HG02642 (cell line): ENCODE measurements around the gene GIGYF1.
"Not testable (repeated sequence)": the region's sequence is repeated elsewhere in the genome, so short reads cannot be mapped to it uniquely, and the experiment has no call there.

Source experiments
- ATAC-seq: cut with Tn5 transposase; IDR thresholded peaks from one replicate; pipeline ENCODE4 v1.9.1; 2021; ENCODE audit warnings: mild to moderate bottlenecking; ENCODE audit not compliant: unreplicated experiment, poor library complexity

Gene GIGYF1, protein sequence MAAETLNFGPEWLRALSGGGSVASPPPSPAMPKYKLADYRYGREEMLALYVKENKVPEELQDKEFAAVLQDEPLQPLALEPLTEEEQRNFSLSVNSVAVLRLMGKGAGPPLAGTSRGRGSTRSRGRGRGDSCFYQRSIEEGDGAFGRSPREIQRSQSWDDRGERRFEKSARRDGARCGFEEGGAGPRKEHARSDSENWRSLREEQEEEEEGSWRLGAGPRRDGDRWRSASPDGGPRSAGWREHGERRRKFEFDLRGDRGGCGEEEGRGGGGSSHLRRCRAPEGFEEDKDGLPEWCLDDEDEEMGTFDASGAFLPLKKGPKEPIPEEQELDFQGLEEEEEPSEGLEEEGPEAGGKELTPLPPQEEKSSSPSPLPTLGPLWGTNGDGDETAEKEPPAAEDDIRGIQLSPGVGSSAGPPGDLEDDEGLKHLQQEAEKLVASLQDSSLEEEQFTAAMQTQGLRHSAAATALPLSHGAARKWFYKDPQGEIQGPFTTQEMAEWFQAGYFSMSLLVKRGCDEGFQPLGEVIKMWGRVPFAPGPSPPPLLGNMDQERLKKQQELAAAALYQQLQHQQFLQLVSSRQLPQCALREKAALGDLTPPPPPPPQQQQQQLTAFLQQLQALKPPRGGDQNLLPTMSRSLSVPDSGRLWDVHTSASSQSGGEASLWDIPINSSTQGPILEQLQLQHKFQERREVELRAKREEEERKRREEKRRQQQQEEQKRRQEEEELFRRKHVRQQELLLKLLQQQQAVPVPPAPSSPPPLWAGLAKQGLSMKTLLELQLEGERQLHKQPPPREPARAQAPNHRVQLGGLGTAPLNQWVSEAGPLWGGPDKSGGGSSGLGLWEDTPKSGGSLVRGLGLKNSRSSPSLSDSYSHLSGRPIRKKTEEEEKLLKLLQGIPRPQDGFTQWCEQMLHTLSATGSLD (N-terminal part only)

GRCh38 chr7:100694098-100694745 lies at the start of gene GIGYF1:
TSS of gene GIGYF1 (minus strand) at chr7:100694250. CDS start at chr7:100688238, 6,012 bp downstream.
- ATAC-seq: peak; percentile 61

DNA sequence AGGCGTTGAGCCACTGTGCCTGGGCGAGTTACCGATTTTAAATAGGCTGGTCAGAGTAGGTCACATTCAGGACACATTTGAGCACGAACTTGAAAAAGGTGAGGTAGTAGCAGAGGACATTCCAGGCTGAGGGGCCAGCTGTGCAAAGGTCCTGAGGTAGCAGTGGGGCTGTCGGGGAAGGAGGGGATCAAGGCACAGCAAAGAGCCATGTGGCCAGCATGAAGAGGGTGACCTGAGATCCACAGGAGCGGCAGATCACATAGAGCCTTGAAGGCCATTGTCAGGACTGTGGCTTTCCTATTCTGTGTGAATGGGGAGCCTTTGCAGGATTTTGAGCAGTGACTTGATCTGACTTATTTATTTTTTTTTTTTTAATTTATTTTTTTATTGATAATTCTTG lies 45.9 kb upstream of the GIGYF1 start:
- ATAC-seq: no peak

DNA sequence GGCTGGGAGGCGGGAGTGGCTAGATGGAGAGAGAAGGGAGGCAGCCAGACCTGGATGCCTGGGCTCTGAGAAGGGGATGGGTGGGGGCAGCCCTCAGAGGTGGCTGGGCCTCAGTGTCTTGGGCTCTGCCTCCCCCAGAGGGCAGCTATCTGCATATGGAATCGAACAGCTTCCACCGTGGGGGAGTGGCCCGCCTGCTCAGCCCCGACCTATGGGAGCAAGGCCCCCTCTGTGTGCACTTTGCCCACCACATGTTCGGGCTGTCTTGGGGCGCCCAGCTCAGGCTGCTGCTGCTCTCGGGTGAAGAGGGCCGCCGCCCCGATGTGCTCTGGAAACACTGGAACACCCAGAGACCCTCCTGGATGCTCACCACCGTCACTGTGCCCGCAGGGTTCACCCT lies 42.6 kb upstream of the GIGYF1 start:
- ATAC-seq: no peak

DNA sequence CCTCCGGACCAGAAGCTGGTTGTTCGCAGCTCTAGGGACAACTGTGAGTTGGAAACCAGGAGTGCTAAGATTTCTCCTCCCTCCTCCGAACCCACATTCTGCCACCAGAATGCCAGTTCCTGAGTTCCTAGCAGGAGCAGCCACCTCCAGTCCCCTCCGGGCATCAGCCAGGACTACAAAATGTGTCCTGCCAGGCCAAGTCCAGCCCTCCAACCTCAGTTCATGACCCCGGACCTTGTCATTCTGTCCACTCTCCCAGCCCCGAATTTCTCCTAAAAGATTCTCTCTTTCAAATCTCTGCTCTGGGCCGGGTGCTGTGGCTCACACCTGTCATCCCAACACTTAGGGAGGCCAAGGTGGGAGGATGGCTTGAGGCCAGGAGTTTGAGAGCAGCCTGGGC lies 41.7 kb upstream of the GIGYF1 start:
- no peak for ATAC-seq

- no peak for ATAC-seq
These were observed 38.0 kb upstream of the GIGYF1 start for GRCh38 chr7:100731937-100732636.

- ATAC-seq: no peak
These were observed 36.2 kb upstream of the GIGYF1 start for GRCh38 chr7:100730136-100730800.

GRCh38 chr7:100728196-100728595 lies 34.1 kb upstream of the GIGYF1 start:
- ATAC-seq: no peak

DNA sequence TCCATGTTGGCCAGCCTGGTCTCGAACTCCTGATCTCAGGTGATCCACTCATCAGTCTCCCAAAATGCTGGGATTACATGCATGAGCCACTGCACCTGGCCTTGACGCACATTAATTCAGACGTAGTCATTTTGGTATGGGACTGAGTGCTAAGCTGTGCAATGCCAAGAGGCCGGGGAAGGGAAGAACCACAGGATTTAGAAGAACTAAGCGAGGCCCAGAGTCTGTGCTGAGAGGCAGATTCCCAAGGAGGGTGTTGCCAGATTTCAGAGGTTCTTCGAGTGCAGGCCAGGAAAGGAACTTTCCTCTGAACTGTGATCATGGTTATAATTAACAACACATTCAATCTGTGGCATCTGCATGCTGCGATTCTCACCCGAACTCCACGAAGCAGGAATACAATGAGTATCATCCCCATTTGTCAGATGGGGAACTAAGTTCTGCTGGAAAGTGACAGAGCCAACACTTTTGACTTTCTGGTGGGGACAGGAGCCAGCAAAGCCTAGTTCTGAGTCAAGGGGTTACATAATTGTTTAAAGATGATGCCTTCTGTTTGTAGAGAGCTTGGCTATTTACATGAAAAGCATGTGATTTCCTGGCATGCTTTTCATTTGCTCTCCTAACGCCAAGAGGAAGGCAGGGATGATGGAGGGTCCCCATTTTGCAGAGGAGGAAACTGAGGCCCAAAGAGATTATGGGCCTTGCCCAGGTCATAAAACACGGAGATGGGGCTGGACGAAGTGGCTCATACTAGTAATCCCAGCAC lies 33.1 kb upstream of the GIGYF1 start:
- no peak for ATAC-seq

- not testable (repeated sequence) for ATAC-seq
These were observed 30.3 kb upstream of the GIGYF1 start for GRCh38 chr7:100724364-100724763.

DNA sequence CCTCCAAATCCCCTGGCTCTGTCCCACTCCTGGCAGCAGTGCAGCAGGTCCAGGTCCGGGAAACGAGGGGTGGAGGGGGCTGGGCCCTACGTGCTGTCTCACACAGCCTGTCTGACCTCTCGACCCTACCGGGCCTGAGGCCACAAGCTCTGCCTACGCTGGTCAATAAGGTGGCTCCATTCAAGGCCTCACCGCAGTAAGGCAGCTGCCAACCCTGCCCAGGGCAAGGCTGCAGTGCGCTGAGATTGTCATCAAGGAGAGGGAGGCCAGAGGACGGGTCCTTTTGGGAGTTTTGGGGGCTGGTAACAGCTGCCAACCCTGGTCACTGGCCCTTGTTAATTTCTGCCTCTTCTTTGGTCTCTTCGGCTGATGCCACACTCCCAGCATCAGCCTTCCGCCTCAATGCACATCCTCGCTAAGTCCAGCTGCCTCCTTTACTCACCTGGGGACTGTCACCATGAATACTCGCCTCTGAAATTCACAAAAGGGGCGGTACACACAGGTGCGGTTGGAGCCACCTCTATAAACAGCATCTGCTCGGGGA lies 29.8 kb upstream of the GIGYF1 start:
- no peak for ATAC-seq

DNA sequence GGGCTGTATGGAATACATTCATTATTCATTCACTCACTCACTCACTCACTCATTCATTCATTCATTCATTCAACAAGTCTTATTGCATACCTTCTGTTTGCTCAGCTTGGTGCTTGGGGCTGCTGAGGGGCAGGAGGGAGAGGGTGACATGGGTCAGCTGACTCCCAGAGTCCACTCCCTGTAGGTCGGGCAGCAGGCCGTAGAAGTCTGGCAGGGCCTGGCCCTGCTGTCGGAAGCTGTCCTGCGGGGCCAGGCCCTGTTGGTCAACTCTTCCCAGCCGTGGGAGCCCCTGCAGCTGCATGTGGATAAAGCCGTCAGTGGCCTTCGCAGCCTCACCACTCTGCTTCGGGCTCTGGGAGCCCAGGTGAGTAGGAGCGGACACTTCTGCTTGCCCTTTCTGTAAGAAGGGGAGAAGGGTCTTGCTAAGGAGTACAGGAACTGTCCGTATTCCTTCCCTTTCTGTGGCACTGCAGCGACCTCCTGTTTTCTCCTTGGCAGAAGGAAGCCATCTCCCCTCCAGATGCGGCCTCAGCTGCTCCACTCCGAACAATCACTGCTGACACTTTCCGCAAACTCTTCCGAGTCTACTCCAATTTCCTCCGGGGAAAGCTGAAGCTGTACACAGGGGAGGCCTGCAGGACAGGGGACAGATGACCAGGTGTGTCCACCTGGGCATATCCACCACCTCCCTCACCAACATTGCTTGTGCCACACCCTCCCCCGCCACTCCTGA lies 28.6 kb upstream of the GIGYF1 start:
- ATAC-seq: no peak

GRCh38 chr7:100721505-100721812 lies 27.4 kb upstream of the GIGYF1 start:
- ATAC-seq: no peak

GRCh38 chr7:100720671-100721504 lies 26.8 kb upstream of the GIGYF1 start:
- no peak for ATAC-seq

DNA sequence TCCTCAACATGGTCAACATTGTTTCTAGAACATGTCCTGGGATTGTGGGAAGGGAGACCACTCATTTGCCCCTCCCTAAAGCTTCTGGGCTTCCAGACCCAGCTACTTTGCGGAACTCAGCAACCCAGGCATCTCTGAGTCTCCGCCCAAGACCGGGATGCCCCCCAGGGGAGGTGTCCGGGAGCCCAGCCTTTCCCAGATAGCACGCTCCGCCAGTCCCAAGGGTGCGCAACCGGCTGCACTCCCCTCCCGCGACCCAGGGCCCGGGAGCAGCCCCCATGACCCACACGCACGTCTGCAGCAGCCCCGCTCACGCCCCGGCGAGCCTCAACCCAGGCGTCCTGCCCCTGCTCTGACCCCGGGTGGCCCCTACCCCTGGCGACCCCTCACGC lies 26.2 kb upstream of the GIGYF1 start, which contains the start of gene EPO:
EPO (plus strand) TSS at position 190 of the 392 bp plus-strand sequence. CDS start 513 bp downstream, outside the sequence.
- no peak for ATAC-seq

- ATAC-seq: no peak
These were observed 25.7 kb upstream of the GIGYF1 start for GRCh38 chr7:100719523-100720278.

- not testable (repeated sequence) for ATAC-seq
These were observed 23.0 kb upstream of the GIGYF1 start for GRCh38 chr7:100717073-100717472.
